K562 treated with DMSO at 1 percent for 24 hours (cell line): ENCODE results near the gene PCDHA2. TPM values are rescaled to one million over a fixed set of nuclear protein-coding genes. Genes with fewer than 3 reads are reported as not detected.

Experiments used
- total RNA-seq: library from RNA; unstranded; fragments of 300-600 nt; gene quantifications from 2 replicates; pipeline ENCODE4 v1.2.3, GENCODE V29; 2022; ENCODE audit warnings: low read depth; ENCODE audit not compliant: insufficient read depth

Gene PCDHA2
- total RNA-seq, result not detected in 2 replicates

GRCh38 chr5:140794595-140795258 is at the start of gene PCDHA2:
TSS of gene PCDHA2 (plus strand) at chr5:140794852.

GRCh38 chr5:140785905-140786686 is 8.6 kb upstream of the PCDHA2 start, which contains the start of gene PCDHA1:
TSS of gene PCDHA1 (plus strand) at chr5:140786140.

GRCh38 chr5:140800816-140801493 is 6.3 kb downstream of the PCDHA2 start, which contains the start of gene PCDHA3:
TSS of gene PCDHA3 (plus strand) at chr5:140801057.

GRCh38 chr5:140806834-140807775 is 12.5 kb downstream of the PCDHA2 start, which contains the start of gene PCDHA4:
TSS of gene PCDHA4 (plus strand) at chr5:140807068.

GRCh38 chr5:140821375-140822280 is 27.0 kb downstream of the PCDHA2 start, which contains the start of gene PCDHA5:
TSS of gene PCDHA5 (plus strand) at chr5:140821613.

GRCh38 chr5:140827704-140828361 is 33.2 kb downstream of the PCDHA2 start, which contains the start of gene PCDHA6:
TSS of gene PCDHA6 (plus strand) at chr5:140827960. CDS start at chr5:140828092, 132 bp downstream.

GRCh38 chr5:140833993-140834392 is 39.3 kb downstream of the PCDHA2 start, which contains the start of gene PCDHA7:
TSS of gene PCDHA7 (plus strand) at chr5:140834269. CDS start at chr5:140834384, 115 bp downstream.

GRCh38 chr5:140840978-140841962 is 46.6 kb downstream of the PCDHA2 start, which contains the start of gene PCDHA8:
TSS of gene PCDHA8 (plus strand) at chr5:140841187. CDS start at chr5:140841322, 135 bp downstream.

Other genes starting within 250 kb of the PCDHA2 start
- gene EIF4EBP3, start 247.2 kb upstream of the PCDHA2 start, total RNA-seq, result 8.6 and 10.4 TPM in 2 replicates
- gene SRA1, start 237.4 kb upstream of the PCDHA2 start, total RNA-seq, result 33.9 and 34.7 TPM in 2 replicates
- gene APBB3, start 230.3 kb upstream of the PCDHA2 start, total RNA-seq, result 15.1 and 17.3 TPM in 2 replicates
- 166 and 171 TPM in 2 replicates for gene SLC35A4, start 230.0 kb upstream of the PCDHA2 start, total RNA-seq
- gene CD14, start 161.7 kb upstream of the PCDHA2 start, total RNA-seq, result 1.1 and 1.6 TPM in 2 replicates
- 15.2 and 22.3 TPM in 2 replicates for gene TMCO6, start 155.4 kb upstream of the PCDHA2 start, total RNA-seq
- 215 and 263 TPM in 2 replicates for gene NDUFA2, start 147.2 kb upstream of the PCDHA2 start, total RNA-seq
- 149 and 175 TPM in 2 replicates for gene IK, start 147.0 kb upstream of the PCDHA2 start, total RNA-seq
- gene WDR55, start 129.9 kb upstream of the PCDHA2 start, total RNA-seq, result 42.8 and 44.6 TPM in 2 replicates
- 2.2 and 4.9 TPM in 2 replicates for gene DND1, start 121.3 kb upstream of the PCDHA2 start, total RNA-seq
- gene HARS1, start 103.5 kb upstream of the PCDHA2 start, total RNA-seq, result 63.3 and 68.0 TPM in 2 replicates
- 19.8 and 20.5 TPM in 2 replicates for gene HARS2, start 103.4 kb upstream of the PCDHA2 start, total RNA-seq
- 44.2 and 45.1 TPM in 2 replicates for gene ZMAT2, start 94.4 kb upstream of the PCDHA2 start, total RNA-seq
- not detected in 2 replicates for gene PCDHA1, start 8.7 kb upstream of the PCDHA2 start, total RNA-seq
- not detected in 2 replicates for gene PCDHA3, start 6.2 kb downstream of the PCDHA2 start, total RNA-seq
- gene PCDHA4, start 12.2 kb downstream of the PCDHA2 start, total RNA-seq, result not detected in 2 replicates
- gene PCDHA5, start 26.8 kb downstream of the PCDHA2 start, total RNA-seq, result 0.13 TPM in 1 of 2 replicates, not detected in the other
- not detected in 2 replicates for gene PCDHA6, start 33.1 kb downstream of the PCDHA2 start, total RNA-seq
- not detected in 2 replicates for gene PCDHA7, start 39.4 kb downstream of the PCDHA2 start, total RNA-seq
- gene PCDHA8, start 46.3 kb downstream of the PCDHA2 start, total RNA-seq, result not detected in 2 replicates
- gene PCDHA9, start 53.5 kb downstream of the PCDHA2 start, total RNA-seq, result not detected in 2 replicates
- not detected in 2 replicates for gene PCDHA10, start 61.0 kb downstream of the PCDHA2 start, total RNA-seq
- not detected in 2 replicates for gene PCDHA11, start 74.1 kb downstream of the PCDHA2 start, total RNA-seq
- not detected in 2 replicates for gene PCDHA12, start 80.5 kb downstream of the PCDHA2 start, total RNA-seq
- not detected in 2 replicates for gene PCDHA13, start 87.3 kb downstream of the PCDHA2 start, total RNA-seq
- gene PCDHAC1, start 131.4 kb downstream of the PCDHA2 start, total RNA-seq, result not detected in 2 replicates
- not detected in 2 replicates for gene PCDHAC2, start 171.6 kb downstream of the PCDHA2 start, total RNA-seq